ENCODE results near the gene ACAD10.

DNA sequence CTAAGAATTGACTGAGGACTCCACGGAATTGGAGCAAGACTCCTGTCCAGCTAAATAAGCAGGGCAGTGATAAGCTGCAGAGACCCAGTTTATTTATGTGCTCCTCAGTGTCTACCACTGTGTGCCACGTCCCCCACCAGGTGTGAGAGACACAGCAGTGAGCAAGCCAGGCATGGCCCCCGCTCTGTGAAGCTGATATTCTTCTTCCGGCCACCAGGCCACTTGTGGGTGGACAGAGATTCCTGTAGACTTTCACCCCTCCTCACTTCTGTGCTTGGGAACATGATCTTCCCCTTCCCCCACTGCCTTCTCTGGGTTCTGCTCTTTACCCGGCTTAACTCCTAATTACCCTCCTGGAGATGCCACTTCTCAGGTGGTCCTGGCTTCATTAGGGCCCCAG lies 21.4 kb upstream of the ACAD10 start:
- TF ChIP-seq, protein P1, sequence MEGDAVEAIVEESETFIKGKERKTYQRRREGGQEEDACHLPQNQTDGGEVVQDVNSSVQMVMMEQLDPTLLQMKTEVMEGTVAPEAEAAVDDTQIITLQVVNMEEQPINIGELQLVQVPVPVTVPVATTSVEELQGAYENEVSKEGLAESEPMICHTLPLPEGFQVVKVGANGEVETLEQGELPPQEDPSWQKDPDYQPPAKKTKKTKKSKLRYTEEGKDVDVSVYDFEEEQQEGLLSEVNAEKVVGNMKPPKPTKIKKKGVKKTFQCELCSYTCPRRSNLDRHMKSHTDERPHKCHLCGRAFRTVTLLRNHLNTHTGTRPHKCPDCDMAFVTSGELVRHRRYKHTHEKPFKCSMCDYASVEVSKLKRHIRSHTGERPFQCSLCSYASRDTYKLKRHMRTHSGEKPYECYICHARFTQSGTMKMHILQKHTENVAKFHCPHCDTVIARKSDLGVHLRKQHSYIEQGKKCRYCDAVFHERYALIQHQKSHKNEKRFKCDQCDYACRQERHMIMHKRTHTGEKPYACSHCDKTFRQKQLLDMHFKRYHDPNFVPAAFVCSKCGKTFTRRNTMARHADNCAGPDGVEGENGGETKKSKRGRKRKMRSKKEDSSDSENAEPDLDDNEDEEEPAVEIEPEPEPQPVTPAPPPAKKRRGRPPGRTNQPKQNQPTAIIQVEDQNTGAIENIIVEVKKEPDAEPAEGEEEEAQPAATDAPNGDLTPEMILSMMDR (CRISPR knock-in tag; IDR thresholded peaks at IDR 0.05) = no peak
- TF ChIP-seq PCBP2 (optimal IDR thresholded peaks at IDR 0.05; ENCODE audit: low read depth, low read length, poor library complexity, severe bottlenecking) (no peak), RXRA (CRISPR knock-in tag; IDR thresholded peaks at IDR 0.05) (no peak), ZNF674 (CRISPR knock-in tag; IDR thresholded peaks at IDR 0.05; ENCODE audit: low read depth) (no peak)

Data from HepG2 (cell line).